Sciatic nerve (tissue), 2 donors: ENCODE results near the gene ZEB2. TPM values are rescaled to one million over a fixed set of nuclear protein-coding genes. Genes with fewer than 3 reads are reported as not detected.

Experiments
- ATAC-seq: fragments of 200-7000 bp; cut with Tn5 transposase; one replicate; pipeline ENCODE4 v1.9.1; 2020; ENCODE audit warnings: mild to moderate bottlenecking, moderate library complexity
- DNase-seq: peaks from one replicate; pipeline ENCODE4 v3.0.0-alpha.2; 2020; ENCODE audit warnings: low spot score
- intact Hi-C: fragments of 100-400 bp; cut with DNase I; formaldehyde crosslinking; loops from one replicate; pipeline ENCODE4 v1.14.2; 2022
- total RNA-seq: library from RNA; stranded (reverse); fragmentation: NEBNext Ultra II Directional; extraction: Animal tissue kit (Norgen Biotek cat#: 25700); gene quantifications from one replicate; pipeline ENCODE4 v1.2.1, GENCODE V29; 2021
- donor health status: DM: no; HTN: no; CAD: no.
- donor health status: DM: no; HTN: no; CAD: no.

The ZEB2 gene
- total RNA-seq, 1 donor from 2014 or later: 440 TPM

DNA sequence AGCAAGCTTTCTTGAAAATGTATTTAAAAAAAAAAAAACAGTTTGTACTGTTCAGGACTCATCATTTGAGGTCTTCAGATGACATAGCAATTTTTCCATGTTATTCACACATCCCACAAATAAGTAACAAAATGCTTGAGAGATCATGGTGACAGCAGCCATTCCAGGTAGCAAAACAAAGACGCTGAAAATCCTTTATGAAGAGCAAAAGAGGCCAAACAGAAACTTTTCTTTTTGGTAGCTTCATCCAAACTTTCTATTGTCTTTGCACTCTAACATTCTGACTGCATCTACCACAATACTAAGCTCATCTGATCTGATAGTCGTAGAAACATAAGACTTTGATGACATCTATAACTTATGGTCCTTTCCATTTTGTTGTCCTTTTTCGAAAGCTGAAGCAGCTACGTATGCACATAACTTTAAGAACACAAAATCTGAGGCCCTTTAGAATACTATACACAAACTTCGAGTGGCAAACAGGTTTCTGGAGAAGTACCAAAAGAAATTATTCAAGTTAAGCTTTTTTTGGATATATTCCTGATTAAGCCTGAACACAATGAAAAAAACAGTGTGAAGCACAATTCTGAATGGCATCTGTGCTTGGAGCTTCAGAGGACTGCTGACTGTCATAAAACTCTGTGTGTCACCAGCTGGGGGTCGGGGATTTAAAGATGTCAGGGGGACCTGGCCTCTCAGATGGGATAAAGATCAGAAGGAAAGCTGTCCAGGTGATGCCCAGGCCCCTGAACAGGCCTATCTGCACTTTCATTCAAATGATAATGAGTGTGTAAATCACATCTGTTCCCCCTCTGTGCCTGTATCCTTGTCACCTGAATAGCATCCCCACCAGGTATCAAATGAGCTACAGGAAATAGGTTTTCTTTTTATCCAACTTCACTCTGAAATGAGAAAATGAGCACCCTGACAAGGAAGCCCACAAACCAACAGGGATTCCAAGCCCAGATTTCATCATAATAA is 75.8 kb downstream of the ZEB2 start:
- intact Hi-C loops: no loop called here
- ATAC-seq (no peak), DNase-seq (no peak)

- ATAC-seq: no peak
- intact Hi-C loops: no loop called here
- no peak for DNase-seq
Measured at GRCh38 chr2:144441711-144442141, 78.2 kb downstream of the ZEB2 start.

DNA sequence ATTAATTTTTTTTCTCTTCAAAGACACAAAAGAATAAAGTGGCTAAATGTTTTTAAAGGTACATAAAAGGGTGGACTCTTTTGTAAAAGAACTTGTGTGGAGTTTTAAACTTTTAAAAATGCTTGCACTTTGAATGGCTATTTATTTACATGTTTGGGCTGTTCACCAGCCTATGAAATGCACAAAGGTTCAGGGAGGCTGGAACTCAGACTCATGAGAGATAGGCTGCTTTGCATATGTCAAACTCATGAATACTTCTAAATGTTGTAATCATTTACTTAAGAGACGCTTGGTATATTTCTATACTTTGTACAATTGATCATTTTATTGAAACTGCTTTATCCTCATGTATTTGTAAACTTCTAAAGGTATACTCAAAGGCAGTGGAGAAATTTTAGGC is 79.9 kb downstream of the ZEB2 start:
- ATAC-seq (no peak), DNase-seq (no peak)
- intact Hi-C loops: no loop called here

GRCh38 chr2:144438801-144439631 is 80.9 kb downstream of the ZEB2 start:
- intact Hi-C loops: no loop called here
- ATAC-seq (peak; percentile 47), DNase-seq (no peak)

GRCh38 chr2:144437636-144438035 is 82.3 kb downstream of the ZEB2 start:
- no peak for ATAC-seq
- intact Hi-C loops: no loop called here
- DNase-seq: no peak

- no peak for ATAC-seq
- no peak for DNase-seq
- intact Hi-C loops: no loop called here
Measured at GRCh38 chr2:144434425-144435222, 85.3 kb downstream of the ZEB2 start.

- no peak for ATAC-seq
- intact Hi-C loops: no loop called here
- DNase-seq: no peak
Measured at GRCh38 chr2:144432921-144433320, 87.0 kb downstream of the ZEB2 start.

DNA sequence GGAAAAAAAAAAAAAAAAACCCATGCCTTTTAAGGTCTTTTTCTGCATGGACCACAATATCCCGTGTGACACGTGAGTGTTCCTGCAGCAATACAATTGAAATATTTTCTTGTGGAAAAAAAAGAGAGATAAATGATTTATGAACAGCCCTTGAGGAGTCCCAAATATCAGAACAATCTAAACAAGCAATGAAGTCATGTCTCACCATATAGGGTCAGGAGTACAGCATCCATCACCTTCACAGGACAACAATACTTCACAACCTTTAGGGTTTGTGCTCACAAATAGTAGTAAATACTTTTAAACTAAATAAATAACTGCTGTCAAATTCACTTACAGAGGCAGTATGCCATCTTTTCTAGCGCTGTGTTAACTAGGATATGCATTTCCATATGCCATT is 87.9 kb downstream of the ZEB2 start:
- intact Hi-C loops: no loop called here
- DNase-seq (no peak), ATAC-seq (no peak)

- intact Hi-C loops: no loop called here
- no peak for DNase-seq
- peak; percentile 14 for ATAC-seq
Measured at GRCh38 chr2:144431392-144431783, 88.5 kb downstream of the ZEB2 start.

- intact Hi-C loops: no loop called here
- ATAC-seq (peak; percentile 79), DNase-seq (no peak)
Measured at GRCh38 chr2:144430722-144431391, 89.1 kb downstream of the ZEB2 start.

GRCh38 chr2:144429396-144430112 is 90.4 kb downstream of the ZEB2 start:
- intact Hi-C loops: no loop called here
- no peak for DNase-seq
- no peak for ATAC-seq

DNA sequence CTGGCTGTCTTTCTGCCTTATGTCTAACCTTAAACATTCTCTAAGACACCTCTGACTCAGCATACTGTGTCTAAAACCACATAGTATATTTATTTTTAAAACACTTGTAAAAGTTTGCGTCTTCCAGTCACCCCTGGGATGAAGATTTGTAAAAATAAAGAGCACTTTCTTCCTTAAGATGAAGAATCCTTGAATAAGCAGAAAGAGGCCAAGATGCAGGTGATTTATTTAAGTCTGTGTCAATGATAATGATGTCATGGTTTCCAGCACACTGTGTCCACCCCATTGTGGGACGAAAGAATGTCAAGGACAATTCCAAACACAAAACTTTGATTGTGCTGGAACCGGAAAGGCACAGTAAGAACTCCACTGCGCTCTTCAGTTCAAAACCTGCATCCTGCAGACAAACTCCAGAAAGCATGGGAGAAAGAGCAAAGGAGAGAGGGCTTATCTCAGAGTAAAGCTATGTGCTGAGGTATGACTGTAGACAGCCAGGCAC is 92.9 kb downstream of the ZEB2 start:
- peak; percentile 27 for ATAC-seq
- intact Hi-C loops: no loop called here

GRCh38 chr2:144426355-144426754 is 93.6 kb downstream of the ZEB2 start:
- intact Hi-C loops: no loop called here
- ATAC-seq: peak; percentile 44
- DNase-seq: no peak

More for the DNA sequence above, 92.9 kb downstream of the ZEB2 start:
- DNase-seq: no peak

DNA sequence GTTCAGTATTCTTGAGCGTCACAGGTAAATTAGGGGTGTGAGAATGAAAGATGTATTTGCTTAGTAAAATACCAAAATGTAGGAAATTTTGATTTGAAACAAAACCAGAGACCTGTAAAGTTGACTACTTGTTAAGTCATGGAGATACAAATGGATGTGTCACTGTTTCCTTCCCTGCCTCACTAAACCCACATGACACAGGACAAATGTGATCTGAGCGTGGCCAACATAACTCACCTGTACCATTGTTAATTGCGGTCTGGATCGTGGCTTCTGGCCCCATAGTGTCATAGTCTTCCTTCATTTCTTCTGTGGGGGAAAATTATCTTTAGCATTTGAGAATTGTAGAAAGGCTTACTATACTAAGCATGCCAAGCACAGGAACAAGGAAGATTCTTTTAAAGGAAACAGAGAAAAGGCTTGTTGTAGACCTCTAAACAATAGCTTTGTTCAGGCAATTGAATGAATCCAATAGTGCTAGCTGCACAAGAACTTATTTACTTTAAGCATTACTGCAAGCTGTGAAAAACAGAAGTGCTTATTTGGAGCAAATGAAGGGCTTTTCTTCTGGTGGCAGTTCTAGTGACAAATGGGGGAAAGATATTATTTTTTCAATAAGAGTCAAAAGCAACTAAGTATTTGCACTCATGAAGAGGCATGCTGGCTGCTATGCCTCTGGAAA is 95.2 kb downstream of the ZEB2 start:
- peak; percentile 52 for ATAC-seq
- intact Hi-C loops: no loop called here
- DNase-seq: no peak

- intact Hi-C loops: no loop called here
- DNase-seq: no peak
- no peak for ATAC-seq
Measured at GRCh38 chr2:144421606-144422510, 98.1 kb downstream of the ZEB2 start.

DNA sequence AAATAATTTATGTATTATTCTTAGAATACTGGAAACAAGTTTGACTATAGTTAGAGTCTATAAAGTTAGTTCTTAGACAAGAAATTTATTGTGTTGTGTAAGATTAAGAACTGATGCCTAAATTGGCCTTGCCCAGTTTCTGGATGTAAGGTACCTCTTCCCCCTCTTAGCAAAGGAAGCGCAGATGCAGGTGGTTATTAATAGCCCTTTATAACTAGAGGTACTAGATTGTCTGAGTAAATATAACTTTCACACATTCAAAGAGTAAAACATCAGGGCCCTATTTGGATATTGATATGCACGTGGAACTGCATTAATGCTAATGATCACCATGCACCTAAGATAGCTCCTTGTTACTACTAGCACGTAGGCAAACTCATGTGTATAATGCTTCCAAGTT is 100.7 kb downstream of the ZEB2 start:
- ATAC-seq: no peak
- intact Hi-C loops: no loop called here

More for the DNA sequence above, 100.7 kb downstream of the ZEB2 start:
- no peak for DNase-seq
